ENCODE results near the gene SELENOO. TPM values are rescaled to one million over a fixed set of nuclear protein-coding genes. Genes with fewer than 3 reads are reported as not detected.

The SELENOO gene
- total RNA-seq, 1 experiment from 2014 or later, result 9.4 TPM

DNA sequence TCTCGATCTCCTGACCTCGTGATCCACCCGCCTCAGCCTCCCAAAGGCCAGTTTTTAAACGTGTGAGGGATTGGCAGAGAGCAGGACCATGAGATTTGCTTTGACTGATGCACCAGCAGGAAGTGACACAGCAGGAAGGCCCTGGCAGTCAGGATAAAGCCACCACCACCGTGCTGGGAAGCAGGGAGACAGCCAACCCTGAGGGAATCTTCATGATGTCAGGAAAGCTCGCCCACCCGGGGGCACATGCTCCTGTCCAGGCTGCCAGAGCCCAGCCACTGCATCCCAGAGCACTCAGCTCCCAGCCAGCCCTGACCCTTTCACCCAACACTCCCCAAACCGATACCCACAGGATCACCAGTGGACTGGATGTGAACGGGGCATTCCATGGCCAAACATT, 37.9 kb downstream of the SELENOO start:
- DNase-seq (ENCODE audit: low read depth), result no peak

GRCh38 chr22:50242406-50242949, 41.7 kb downstream of the SELENOO start:
- no peak for DNase-seq (ENCODE audit: low read depth)

DNA sequence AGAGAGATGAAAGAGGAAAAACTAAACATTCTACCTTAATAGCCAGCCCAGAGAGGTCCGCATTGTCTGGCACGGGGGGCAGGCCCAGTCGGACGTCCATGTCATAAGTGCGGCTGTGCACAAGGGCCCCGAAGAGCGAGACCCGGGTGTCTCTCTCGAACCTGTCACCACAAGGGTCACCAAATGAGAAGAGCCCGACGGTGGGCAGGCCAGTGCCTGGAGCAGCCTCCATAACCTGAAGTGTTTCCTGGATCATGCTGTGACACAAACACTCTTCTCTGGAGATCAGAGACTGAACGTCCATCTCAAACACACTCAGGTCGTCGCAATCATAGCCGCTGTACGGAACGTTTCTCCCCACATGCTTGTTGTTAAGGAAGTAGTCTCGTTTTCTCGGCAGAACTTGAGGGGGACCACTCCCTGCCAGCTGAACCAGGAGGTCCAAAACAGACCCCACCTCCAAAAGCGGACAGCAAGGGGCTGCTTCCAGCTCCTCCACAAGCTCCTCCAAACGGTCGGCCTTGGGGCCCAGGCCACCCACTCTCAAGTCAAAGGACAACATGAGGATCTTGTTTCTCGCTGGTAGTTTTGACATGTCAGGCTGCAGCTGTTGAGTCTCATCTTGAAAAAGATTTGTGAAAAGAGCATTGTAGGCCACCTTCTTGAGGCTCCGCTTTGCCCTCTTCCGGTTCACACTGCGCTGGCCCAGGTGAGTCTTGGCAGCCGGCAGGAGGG, 43.0 kb downstream of the SELENOO start:
- DNase-seq (ENCODE audit: low read depth), result no peak

- DNase-seq (ENCODE audit: low read depth), result peak; percentile 89
Measured at GRCh38 chr22:50244420-50245213, 43.8 kb downstream of the SELENOO start, which contains the start of gene TUBGCP6. TSS of gene TUBGCP6 (minus strand) at chr22:50245023. CDS start at chr22:50244459, 564 bp downstream.

DNA sequence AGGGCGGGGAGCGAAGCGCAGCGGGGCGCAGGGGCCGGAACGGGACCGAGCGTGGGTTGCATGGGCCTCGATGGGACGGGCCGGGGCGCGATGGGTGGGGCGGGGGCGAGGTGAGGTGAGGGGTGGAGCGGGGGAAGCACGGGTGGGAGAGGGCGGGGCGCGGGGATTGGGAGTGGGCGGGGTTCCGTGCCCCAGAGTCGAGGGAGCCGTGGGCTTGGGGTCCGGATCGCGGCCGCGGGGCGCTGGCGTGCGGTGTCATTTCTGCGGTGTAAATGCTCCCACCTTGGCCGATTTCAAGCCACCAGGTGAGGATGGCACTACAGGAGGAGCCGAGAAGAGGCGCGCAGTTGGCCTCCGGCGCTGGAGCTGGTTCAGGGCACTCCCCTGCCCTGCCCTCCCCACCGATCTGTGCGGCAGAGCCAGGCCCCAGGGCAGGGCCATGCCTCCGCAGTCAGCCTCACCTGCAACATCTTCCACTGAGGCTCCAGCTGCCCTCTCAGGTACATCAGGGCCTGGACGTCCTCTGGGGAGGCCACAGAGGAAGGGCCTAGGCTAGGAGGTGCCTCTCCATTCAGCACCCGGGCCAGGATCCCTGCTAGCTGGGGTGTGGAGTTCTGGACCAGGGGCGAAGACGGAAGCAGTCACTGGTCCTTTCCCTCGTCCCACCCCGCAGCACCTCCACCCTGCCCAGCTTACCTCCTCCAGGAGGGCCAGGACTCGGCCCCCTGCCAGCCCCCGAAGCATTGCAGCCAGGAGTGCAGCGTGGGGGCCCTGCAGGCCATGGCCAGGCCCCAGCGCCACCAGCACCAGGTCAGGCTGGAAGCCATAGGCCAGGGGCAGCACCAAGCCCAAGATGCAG, 44.6 kb downstream of the SELENOO start:
- no peak for DNase-seq (ENCODE audit: low read depth)

DNA sequence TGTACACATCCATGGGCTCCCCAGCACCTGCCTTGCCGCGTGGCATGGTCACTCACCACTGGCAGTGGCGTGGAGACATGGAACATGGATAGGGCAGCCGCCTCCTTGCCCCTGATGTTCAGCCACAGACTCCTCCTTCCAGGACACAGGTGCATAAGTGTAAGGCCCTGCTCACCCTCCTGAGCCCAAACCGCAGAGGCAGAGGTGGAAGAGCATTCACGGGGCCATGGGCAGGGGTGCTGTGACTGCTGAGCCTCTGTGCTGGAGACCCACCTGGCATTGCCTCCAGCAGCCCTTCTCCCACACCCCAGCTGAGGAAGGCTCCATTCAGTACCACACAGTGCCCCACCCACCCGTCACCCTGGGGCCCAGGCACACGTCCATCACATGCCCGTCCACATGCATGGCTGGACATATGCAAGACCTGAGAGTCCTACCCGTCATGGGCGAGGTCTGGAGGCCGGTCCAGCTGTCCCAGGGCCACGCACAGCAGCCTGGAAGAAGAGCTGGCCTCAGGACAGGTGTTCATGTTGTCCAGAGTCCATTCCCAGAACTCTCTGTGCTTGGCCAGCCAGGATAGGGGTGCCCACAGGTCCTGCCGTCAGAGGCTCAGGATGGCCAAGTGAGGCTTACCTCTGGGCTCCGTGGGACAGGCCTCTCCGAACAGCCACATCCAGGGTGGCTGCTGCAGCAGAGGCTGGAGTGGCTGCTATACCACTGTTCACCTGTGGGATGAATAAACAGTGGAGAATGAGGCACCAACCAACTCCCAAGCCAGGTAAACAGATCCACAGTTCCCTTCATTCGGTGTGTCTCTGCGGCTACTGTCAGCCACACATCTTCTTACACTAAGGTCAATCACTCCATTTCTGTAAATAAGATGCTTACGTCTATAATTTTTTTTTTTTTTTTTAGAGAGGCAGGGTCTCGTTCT, 45.7 kb downstream of the SELENOO start:
- no peak for DNase-seq (ENCODE audit: low read depth)

- DNase-seq (ENCODE audit: low read depth), result no peak
Measured at GRCh38 chr22:50247748-50248147, 46.9 kb downstream of the SELENOO start.

DNA sequence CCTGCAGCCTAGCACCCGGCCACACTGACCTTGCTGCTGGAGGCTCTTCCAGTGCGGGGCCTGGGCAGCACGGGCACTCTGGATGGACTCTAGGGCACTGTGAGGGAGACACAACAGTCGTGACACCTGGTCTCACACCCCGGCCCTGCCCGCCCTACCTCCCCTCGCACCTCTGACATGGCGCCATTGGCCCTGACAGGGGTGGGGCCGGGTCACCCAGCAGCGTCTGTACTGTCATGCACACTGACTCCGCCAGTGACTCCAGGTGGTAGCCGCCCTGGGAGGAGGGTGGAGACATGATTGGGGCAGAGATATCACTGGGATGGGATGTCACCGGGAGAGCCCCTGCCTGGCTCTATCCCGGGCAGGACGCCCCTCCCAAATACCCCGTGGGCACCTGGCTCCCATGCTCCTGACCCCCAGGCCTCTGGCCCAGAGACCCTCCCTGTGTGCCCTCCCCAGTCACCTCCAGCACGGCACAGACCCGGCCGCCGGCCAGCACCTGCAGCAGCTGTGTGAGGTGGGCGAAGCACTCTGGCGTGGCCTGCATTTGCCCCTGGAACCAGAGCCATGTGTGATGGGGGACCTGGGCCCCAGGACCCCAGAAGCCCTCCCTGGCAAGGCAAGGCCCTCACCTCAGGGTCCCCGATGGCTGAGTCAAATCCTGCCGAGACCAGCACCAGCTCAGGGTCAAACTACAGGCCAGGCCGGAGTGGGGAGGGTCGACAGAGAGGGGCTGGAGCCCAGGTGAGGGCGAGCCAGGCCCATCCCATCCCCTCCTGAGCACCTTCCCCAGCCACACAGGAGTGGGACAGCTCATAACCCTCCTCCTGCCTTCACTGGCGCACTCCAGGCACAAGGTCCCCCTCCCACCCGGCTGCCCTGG, 47.6 kb downstream of the SELENOO start:
- no peak for DNase-seq (ENCODE audit: low read depth)

- no peak for DNase-seq (ENCODE audit: low read depth)
Measured at GRCh38 chr22:50249341-50250248, 48.8 kb downstream of the SELENOO start.

DNA sequence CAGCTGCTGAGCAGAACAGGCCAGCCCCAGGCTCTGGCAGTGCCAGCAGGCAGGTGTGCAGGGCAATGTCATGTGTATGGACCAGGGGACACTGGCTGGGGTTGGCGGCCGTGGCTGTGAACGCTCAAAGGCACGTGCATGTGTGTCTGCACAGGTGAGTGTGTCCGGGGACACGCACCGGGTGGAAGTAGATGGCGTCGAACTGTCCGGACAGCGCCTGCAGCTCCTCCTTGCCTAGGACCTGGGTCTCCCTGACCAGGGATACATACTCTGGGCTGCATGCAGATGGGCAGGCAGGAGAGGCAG, 49.4 kb downstream of the SELENOO start:
- no peak for DNase-seq (ENCODE audit: low read depth)

DNA sequence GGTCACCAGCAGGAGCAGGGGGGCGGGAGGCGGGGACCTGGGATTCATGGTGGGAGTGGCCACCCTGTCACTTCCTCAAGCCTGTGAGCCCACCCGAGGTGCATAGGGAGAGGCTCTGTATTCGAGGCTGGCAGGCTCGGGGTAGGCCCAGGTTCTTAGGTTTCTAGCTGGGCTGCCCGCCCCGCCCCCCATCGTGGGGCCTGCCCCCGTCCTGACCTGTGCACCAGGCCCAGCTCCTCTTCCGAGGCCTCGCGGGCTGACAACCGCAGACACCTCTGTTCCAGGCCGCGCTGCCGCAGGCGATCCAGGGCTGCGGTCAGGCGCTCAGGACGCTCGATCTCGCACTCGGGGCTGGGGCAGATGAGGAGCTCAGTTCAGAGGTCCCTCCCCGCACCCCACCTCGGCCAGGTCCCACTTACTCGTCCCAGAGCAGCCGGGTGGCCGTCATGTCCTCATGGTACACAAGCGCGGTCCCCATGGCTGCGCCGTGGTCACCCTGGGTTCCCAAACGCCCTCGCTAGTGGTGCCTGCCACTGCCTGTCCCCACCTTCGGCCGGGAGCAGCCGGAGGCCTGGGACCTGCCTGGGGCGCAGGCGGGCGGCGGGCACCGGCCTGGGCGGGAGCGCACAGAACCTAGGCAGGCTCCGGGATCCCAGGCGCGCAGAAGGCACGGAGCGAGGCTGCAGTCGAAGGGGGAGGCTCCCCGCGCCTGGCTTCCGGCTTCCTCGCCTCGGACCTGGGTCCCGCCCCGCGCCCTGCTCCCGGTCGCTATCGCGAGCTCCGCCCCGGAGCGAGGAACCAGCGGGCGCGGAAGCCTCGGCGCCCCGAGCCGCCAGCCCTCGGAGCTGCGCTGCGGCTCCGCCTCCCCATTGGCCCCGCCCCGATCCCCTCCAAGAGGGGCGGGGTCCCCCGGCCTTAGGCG, 50.0 kb downstream of the SELENOO start, which contains the start of gene HDAC10:
HDAC10 (minus strand) TSS at position 711 of the 922 bp plus-strand sequence; CDS start at position 478, 233 bp downstream.
- peak; percentile 66 for DNase-seq (ENCODE audit: low read depth)

- no peak for DNase-seq (ENCODE audit: low read depth)
Measured at GRCh38 chr22:50251477-50252081, 50.8 kb downstream of the SELENOO start.

DNA sequence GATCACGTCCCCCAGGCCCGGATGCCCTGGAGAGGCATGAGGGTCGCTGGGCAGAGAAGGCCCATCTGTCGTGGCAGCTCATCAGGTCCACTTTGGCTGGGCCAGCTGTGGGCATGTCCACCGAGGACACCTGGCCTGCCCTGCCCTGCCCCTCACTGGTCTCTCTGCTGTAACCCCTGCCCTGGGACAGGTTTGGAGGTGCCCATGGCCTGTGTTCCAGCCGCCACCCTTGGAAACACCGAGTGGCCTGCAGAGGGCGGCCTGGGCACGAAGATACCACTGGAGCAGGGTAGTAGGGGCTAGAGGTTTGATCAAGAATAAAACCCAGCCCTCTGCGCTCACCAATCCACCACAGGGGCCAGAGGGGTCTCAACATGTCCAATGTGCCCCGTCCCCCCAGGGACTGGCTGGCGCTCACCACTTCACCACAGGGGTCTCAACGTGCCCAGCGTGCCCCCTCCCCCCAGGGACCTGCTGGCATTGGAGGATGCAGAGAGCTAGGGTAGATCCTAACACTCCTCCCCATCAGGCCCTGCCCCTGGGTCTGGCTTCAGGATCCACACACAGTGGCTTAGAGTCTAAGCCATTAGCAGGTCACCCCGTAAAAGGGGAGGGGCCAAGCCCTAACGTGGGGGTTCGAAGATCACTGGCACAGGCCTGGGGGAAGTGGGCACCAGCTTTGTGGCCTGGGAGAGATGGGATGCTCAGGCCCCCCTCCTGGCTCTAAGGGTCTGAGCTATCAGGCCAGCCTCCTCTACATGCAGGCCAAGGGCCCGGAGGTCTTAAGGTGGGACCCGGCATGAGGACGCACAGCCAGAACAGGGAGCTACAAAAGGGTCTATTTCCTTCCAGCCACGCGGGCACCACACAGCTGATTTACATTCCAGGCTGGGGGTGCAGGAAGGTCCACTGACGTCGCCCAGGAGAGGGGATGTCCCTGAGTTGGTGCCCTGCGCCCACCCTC, 51.6 kb downstream of the SELENOO start:
- DNase-seq (ENCODE audit: low read depth), result peak; percentile 60

DNA sequence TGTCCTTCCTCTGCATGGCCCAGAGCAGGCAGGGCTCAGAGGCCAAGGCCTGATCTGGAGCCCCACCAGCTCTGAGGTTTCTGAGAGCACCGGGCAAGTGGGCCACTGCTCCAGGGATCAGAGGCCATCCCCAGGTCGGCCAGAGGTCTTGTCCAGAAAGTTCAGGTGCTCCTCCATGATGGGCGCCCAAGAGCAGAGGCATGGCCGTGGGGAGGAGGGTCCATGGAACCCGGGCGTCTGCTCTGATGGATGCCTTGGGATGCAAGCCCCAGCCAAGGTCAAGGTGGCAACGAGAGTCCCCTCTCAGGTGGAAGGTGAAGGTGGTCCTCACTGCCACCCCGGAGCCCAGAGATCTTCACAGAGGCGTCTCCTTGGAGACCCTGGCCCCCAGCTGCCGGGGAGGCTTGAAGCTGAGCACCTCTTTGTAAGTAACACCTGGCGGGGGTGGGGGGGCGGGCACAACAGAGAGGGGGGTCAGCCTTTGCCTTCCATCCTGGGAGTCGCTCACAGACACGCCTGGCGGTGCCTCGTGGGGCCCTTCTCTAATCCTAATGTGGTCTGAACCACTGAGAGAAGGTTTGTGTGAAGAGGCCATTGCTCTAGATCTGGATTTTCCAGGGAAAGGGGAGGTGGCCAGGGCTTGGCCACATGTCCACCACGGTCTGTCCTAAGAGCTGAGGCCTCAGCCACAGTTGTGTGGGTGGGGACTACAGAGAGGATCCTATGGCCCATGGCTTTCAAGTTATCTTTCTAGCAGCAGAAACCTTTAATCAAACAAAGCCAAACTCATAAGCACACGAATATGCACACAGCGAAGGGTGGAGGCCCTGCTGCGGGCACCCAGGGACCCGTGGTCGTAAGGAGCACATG, 52.5 kb downstream of the SELENOO start:
- no peak for DNase-seq (ENCODE audit: low read depth)

DNA sequence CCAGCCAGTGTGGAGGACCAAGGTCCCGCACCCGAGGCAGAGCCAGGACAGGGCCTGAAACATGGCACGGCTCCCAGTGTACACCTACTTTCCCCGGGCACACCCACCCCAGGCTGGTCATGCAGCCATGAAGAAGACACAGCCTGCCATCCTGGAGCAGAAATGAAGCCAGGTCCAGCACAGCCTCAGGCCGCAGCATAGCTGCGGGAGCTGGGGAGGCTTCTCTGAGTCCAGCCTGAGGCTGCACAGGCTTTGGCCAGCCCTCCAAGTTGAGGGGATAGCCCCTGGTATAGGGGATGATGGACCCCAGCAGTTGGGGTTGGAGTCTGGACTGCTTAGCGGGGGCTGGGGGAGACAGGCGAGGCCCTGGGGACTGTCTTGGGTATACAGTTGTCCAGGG, 53.1 kb downstream of the SELENOO start:
- no peak for DNase-seq (ENCODE audit: low read depth)
